AG08396 (cell line): Measurements from ENCODE around the gene SH2D3A.
"Not testable (repeated sequence)": the region's sequence is repeated elsewhere in the genome, so short reads cannot be mapped to it uniquely, and the experiment has no call there.

ENCODE experiments used
- DNase-seq: peaks from one replicate; pipeline ENCODE4 v3.0.0; 2012; ENCODE audit warnings: low spot score, mixed read lengths

SH2D3A gene

GRCh38 chr19:6767357-6768235 is at the start of gene SH2D3A:
SH2D3A (minus strand) TSS chr19:6767435; CDS start chr19:6763748, 3,687 bp downstream.
- DNase-seq: no peak

- DNase-seq: no peak
Measured at GRCh38 chr19:6813659-6814058, 46.4 kb upstream of the SH2D3A start.

- DNase-seq: no peak
Measured at GRCh38 chr19:6812612-6813011, 45.4 kb upstream of the SH2D3A start.

DNA sequence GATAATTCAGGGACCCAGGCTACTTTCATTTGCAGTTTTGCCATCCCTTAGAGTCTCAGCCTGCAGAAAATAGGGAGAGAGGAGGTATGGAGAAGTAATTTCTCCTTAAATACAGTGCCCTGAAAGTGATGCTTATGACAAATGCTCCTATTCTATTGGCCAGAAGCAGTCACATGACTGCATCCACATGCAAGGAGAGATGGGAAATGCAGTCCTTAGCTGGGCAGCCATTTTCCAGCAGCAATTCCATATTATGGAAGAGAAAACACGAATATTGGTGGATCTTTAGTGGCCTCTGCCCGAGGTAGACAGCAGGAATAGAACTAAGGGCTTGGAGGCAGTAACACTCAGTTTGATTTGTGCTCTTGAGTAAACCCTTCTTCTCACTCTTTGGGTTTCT is 44.7 kb upstream of the SH2D3A start:
- peak; percentile 60 for DNase-seq

GRCh38 chr19:6811378-6811777 is 44.1 kb upstream of the SH2D3A start:
- no peak for DNase-seq

DNA sequence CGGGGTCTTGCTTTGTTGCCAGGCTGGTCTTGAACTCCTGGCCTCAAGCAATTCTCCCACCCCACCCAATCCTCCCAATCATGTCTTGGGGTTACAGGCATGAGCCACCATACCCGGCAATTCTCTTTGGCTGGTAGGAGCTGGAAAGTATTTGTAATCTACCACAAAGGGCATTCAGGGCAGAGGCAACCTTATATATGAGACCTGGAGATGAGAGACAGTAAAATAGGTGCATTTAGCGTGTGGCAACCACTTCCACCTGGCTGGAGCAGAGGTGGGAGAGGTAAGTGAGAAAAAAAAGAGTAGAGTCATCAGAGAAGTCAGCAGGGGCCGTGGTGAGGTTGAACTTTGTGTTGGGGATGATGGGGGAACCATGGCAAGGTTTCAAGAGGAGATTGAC is 42.0 kb upstream of the SH2D3A start:
- DNase-seq: no peak

DNA sequence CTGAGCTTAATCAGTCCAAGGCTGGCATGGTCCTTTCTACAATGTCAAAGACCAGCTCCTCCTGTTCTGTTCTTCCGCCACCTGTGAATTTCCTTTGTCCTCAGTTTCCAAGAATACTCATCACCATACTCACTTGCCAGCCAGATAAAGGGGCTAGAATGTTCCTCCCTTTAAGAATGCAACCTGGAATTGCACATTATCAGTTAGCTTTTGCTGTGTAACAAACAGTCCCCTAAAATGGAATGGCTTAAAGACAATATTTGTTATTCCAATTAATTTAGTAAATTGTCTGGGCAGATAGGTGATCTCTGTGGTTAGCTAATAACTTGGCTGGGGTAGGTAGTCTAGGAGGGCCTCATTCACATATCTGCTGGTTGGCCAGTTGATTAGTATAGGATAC is 41.3 kb upstream of the SH2D3A start:
- DNase-seq: no peak

DNA sequence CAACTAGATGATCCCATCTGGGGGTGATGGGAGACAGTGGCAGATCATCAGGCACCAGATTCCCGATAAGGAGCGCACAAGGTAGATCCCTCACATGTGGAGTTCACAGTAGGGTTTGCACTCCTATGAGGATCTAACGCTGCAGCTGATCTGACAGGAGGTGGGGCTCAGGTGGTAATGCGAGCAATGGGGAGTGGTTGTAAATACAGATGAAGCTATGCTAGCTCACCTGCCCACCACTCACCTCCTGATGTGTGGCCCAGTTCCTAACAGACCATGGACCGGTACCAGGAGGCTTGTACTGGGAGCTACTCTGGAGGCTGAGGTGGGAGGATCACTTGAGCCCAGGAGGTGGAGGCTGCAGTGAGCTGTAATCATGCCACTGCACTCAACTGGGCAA is 40.1 kb upstream of the SH2D3A start:
- DNase-seq: no peak

DNA sequence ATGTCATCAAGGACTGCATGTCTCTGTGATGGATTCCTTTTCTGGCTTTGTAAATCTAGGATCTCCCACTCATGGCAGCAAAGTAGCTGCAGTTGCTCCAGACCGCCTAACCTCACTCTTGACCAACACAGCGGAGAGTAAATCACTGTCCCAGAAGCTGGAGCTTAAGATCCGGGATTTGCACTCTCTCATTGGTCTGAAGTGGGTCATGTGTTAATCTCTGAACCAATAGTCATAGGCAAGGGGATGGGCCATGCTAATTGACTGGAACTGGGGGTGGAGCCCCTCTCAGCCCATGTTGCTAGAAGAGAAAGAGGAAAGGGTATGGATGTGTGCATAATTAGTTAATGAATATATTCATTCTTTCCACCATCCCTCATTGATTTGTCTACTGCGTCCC is 39.3 kb upstream of the SH2D3A start:
- no peak for DNase-seq

- no peak for DNase-seq
Measured at GRCh38 chr19:6803036-6803404, 35.8 kb upstream of the SH2D3A start.

DNA sequence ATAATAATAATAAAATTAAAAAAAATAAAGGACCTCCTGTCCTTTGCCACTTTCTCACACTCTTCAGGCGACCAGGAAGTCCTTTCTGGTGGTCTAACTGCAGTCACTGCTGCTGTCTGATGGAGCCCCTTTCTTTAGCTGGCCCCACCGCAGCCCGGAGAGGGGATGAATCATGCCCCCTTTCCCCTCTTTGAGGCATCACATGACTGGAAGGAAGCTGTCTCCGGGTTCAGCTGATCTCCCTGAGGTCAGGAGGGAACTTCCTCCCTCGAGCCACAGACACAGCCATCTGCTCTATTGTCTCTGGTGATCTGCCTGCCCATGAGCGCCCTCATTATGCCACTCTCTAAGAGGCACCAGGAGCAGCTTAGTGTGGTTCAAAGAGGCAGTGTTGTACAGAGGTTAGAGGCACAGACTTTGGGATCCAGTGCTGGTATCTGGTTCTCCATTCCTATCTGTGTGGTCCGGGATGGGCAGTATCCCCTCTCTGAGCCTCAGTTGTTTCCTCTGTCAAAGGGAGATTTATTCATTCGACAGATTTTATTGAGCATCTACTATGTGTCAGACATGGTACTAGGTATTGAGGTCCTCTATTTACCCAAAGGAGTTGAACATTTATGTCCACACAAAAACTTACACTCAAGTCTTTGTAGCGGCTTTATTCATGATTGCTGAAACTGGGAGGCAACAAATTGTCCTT is 35.3 kb upstream of the SH2D3A start:
- DNase-seq: no peak

DNA sequence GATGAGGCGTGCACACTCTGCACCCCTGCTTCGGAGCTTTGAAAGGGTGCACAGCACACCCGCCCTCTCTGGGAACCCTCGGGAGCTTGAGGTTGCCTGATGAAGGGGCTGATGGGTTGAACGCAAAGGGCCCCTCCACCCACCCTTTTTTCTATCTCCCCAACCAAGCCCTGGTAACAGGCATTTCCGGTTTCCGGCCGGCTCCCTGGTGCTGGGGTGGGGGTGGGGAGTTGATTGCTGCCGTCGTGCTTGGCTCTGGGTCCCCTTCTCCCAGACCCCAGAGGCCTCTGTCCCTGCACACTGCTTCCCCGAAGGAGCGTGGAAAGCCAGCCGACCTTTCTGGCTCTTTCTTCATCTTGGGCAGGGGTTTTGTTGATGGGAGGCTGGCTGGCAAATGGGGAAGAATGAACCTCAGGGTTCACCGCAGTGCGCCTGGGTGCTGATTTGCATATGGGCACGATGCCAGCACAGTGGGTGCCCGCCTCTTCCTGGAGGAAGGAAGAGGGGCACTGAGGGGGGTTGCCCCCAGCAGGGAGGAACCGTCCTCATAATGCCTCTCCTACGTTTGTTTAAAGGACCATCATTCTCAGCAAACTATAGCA is 34.4 kb upstream of the SH2D3A start:
- DNase-seq: no peak

- DNase-seq: peak; percentile 25
Measured at GRCh38 chr19:6800991-6801484, 33.8 kb upstream of the SH2D3A start.

- DNase-seq: not testable (repeated sequence)
Measured at GRCh38 chr19:6800160-6800790, 33.0 kb upstream of the SH2D3A start.

DNA sequence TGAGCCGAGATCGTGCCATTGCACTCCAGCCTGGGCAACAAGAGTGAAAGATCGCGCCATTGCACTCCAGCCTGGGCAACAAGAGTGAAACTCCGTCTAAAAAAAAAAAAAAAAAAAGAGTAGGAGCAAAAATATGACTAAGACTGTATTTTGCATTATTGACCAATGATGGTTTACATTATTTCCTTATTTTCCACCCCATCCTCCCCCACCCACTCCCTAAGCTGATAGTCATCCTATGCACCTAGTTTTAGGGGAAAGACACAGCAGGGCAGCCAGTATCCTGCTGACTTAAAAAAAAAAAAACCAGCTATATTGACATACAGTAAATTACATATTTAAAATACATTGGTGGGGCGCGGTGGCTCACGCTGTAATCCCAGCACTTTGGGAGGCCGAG is 30.4 kb upstream of the SH2D3A start:
- no peak for DNase-seq

GRCh38 chr19:6796278-6796677 is 29.0 kb upstream of the SH2D3A start:
- no peak for DNase-seq

DNA sequence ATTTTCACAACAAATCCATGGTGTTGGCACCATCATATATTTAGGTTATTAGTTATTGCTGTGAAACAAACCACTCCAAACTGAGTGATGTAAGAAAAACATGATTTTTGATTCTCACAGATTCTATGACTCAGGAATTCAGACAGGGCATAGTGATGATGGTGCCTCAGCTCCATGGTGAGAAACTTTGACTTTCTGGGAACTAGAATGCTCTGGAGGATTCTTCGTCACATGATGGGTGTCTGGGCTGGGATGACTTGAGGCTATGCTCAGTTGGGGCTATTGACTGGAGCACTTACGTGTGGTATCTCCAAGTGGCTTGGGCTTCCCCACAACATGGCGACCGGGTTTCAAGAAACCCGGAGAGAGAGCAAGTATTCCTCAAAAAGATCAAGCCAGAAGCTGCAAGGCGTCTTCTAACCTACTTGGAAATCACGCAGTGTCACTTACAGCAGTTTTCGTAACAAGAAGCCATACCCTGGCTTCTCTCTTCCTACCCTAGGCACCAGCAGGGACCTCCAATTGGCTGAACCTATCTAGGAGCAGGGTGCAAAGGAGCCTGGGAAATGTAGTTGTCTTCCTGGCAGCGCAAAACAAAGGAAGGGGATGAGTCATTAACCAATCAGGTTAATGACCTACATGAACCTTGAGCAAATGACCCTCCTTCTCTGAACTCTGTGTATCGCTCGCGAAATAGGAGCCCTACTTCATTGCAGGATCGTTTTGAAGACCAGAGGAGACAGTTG is 27.6 kb upstream of the SH2D3A start:
- no peak for DNase-seq

GRCh38 chr19:6793973-6794372 is 26.7 kb upstream of the SH2D3A start:
- DNase-seq: no peak

- no peak for DNase-seq
Measured at GRCh38 chr19:6793411-6793810, 26.2 kb upstream of the SH2D3A start.

DNA sequence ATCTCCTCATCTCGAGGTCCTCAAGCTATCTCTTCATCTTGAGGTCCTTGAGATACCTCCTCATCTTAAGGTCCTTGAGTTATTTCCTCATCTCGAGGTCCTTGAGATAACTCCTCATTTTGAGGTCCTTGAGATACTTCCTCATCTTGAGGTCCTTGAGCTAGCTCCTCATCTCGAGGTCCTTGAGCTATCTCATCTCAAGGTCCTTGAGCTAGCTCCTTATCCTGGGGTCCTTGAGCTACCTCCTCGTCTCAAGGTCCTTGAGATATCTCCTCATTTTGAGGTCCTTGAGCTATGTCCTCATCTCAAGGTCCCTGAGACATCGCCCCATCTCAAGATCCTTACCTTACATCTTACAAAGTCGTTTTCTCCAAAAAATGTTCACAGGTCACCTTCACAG is 24.0 kb upstream of the SH2D3A start:
- DNase-seq: no peak
